ENCODE measurements around the gene RACK1.
"Not testable (repeated sequence)": the region's sequence is repeated elsewhere in the genome, so short reads cannot be mapped to it uniquely, and the experiment has no call there.

Gene RACK1

GRCh38 chr5:181233088-181233800, 10.5 kb downstream of the RACK1 start:
- no peak for DNase-seq

DNA sequence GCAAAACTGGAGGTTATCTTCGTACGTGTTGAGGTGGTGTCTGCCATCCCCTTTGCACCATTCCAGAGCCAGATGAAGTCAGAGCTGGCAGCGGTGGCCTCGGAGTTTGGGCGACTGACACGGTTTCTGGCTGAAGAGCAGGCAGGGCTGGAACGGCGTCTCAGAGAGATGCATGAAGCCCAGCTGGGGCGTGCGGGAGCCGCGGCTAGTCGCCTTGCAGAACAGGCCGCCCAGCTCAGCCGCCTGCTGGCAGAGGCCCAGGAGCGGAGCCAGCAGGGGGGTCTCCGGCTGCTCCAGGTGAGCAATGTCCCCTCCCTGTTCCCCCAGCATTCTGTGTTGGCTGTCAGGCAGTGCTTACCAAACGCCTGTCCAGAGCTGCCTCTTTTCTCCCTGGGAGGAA, 11.1 kb downstream of the RACK1 start:
- DNase-seq: no peak

DNA sequence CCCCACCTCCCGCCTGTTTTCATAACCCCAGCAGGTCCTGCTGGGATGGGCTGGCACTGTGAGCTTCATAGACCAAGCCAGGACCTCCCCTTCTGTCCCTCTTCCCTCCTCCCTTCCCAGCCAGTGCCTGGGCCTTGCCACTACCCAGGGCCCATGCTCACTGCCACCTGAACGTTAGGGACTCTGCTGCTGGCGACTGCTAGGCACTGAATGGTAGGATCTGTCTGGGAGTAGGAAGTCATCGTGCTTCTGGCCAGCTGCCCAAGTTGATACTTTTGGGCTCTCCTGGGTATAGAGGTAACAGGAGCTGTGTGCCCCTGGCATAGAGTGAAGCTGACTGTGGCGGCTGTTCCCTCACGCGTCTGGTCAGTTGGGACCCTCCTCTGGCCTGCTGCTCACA, 12.3 kb downstream of the RACK1 start:
- DNase-seq: no peak

GRCh38 chr5:181230551-181230950, 13.2 kb downstream of the RACK1 start:
- no peak for DNase-seq

DNA sequence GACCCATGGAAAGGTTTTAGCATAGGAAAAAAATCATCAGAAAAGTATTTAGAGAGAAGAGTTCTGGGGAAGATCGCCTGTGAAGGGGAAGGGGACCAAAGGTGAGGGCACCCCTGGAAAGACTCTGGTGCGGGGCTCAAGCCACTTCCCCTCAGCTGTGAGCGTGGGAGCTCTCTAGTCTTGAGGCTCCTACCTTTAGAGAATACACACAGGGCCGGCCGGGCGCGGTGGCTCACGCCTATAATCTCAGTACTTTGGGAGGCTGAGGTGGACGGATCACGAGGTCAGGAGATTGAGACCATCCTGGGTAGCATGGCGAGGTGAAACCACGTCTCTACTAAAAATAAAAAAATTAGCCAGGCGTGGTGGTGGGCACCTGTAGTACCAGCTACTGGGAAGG, 13.7 kb downstream of the RACK1 start:
- no peak for DNase-seq

- DNase-seq: no peak
Measured at GRCh38 chr5:181224390-181225229, 19.1 kb downstream of the RACK1 start.

GRCh38 chr5:181223729-181224389, 19.8 kb downstream of the RACK1 start:
- DNase-seq: peak; percentile 72

GRCh38 chr5:181223058-181223728, 20.5 kb downstream of the RACK1 start, which contains the start of gene TRIM41:
TRIM41 (plus strand) TSS chr5:181223281; CDS start chr5:181224000, 719 bp downstream.
- peak; percentile 99 for DNase-seq

DNA sequence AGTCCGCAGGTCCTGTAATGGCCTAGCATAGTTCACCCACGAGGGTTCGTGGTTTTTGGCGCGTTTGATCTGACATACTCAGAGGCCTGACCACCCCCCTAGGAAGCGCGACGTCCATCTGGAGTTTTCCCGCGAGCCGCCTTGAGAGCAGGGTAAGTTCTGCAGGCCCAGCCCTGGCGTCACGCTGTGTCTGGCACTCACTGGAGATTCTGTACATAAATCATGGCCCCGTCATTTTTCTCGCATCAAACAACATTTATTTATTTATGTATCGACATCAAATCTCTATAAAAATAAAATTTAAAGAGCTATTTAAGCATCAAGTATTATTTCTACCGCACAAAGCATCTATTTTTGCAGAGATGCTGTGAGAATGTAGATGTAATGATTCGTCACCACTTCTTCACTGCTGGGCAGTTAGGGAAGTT, 21.1 kb downstream of the RACK1 start:
- no peak for DNase-seq

DNA sequence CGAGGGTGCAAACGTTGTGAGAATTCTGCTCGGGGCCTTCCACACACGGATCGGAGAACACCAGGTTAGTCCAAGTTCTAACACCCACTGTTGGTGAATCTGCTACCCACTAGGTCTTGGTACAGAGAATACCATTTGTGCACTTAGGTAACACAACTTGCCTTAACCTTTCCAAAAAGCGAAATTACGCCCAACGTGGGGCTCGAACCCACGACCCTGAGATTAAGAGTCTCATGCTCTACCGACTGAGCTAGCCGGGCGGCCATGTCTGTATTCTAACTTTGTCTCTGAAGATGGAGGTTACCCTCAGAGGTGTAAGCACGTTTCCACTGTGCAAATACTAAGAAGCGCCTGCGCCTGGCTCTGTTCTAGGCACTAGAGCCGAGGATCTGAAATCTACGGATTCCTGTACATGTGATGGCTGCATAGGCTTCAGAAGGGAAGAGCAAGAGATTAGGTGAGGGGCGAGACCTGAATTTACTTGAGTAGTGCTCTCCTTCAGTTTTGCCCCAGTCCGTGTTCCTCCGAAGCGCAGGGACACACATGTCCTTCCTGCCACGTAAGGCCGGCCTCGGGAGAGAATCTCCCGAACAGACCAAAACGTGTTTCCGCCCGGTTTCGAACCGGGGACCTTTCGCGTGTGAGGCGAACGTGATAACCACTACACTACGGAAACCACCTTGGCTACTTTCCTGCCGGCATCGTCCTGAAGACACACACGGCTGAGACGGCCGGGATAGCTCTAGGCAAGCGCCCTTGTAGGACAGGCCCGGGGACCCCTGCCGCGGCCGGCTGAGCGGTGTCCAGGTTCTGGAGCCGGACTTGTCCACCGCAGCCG, 21.7 kb downstream of the RACK1 start:
- peak; percentile 95 for DNase-seq

DNA sequence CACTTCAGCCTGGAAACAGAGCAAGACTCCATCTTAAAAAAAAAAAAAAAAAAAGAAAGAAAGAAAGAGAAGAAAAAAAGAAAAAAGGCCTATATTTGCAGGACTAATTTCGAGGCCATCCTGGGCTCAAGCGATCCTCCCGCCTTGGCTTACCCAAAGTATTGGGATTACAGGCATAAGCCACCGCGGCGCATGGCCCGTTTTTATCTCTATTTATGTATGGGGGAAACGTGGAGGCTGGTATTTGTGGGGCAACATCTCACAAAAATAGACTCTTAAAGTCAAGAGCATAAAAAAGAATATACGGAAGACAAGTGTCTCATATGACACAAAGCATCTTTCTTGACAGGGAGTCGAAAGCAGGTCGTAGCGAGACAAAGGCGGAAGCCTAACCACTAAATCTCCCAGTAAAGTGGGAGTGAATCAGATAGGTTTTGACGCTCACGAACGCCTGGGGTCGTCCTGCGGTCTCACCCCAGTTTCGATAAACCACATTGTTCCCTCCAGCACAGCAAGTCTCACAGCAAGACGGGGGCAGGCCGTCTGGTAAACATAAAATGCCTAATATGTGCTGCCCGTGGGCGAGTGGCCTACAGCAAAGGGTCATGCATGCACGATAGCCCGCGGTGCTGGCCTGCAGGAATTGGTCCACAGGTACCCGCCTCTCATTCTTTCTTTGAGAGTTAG, 22.5 kb downstream of the RACK1 start:
- no peak for DNase-seq

- DNase-seq: no peak
Measured at GRCh38 chr5:181220178-181220515, 23.6 kb downstream of the RACK1 start.

GRCh38 chr5:181219262-181220177, 24.2 kb downstream of the RACK1 start:
- no peak for DNase-seq

- no peak for DNase-seq
Measured at GRCh38 chr5:181218795-181219124, 24.9 kb downstream of the RACK1 start.

DNA sequence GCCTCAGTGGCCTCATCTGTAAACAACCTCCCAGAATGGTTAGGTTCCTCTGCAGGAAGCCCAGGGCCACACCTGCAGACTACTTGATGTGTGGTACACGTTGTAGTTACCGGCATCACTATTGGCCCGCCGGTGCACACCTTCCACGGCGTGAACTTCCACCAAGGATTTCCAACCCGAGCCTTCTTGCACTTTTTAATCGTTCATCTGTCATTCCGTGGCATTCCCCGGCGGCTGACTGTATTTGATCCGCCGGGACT, 26.0 kb downstream of the RACK1 start:
- peak; percentile 46 for DNase-seq

- DNase-seq: peak; percentile 81
Measured at GRCh38 chr5:181217111-181217802, 26.4 kb downstream of the RACK1 start.

GRCh38 chr5:181215997-181216989, 27.4 kb downstream of the RACK1 start:
- no peak for DNase-seq

DNA sequence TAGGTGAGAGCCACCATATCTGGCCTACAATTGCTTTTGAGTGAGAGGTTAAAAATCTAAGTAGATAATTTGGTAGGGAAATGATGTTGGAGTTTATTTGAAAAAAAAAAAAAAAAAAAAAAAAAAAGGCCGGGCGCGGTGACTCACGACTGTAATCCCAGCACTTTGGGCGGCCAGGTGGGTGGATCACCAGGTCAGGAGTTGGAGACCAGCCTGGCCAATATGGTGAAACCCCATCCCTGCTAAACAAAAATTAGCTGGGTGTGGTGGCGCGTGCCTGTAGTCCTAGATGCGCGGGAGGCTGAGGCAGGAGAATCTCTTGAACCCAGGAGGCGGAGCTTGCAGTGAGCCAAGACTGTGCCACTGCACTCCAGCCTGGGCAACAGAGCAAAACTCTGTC, 29.5 kb downstream of the RACK1 start:
- not testable (repeated sequence) for DNase-seq

DNA sequence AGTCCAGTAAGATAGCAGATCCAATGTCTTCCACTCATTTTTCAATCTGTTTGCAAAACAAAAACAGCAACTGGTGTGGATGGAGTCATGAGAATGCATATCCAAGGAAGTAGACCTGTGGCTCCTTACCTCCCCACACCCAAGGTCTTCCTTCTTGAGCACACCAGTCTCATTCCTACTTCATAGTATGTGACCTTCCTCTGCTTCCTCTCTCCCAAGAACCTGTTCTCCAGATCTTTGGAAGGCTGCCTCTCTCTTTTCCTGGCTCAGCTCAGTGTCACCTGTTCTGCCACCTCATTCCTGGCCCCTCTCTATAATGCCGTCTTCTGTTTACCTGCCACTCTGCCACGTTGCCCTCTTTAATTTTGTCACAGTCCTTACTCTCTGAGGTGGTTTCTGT, 30.8 kb downstream of the RACK1 start:
- DNase-seq: no peak
